ENCODE results near the gene KRT33B.
"Not testable (repeated sequence)": the region's sequence is repeated elsewhere in the genome, so short reads cannot be mapped to it uniquely, and the experiment has no call there.

Gene KRT33B

GRCh38 chr17:41387670-41388069 is 18.1 kb upstream of the KRT33B start:
- no peak for TF ChIP-seq CTCF (conservative IDR thresholded peaks at IDR 0.05; ENCODE audit: low read depth, low read length)
- no peak overlapping the region for H3K4me2 ChIP-seq
- no peaks in the 10 kb centered on the region for H3K27me3 ChIP-seq (ENCODE audit: insufficient read depth, low read depth)

GRCh38 chr17:41386227-41386626 is 16.6 kb upstream of the KRT33B start:
- no peak for TF ChIP-seq CTCF (conservative IDR thresholded peaks at IDR 0.05; ENCODE audit: low read depth, low read length)
- Histone ChIP-seq H3K4me3 (IDR thresholded peaks at IDR 0.05; ENCODE audit: insufficient read depth, low read depth, low read length) (no peak overlapping the region), H3K27me3 (ENCODE audit: insufficient read depth, low read depth) (no peaks in the 10 kb centered on the region), H3K27ac (no peak overlapping the region), H2AFZ (ENCODE audit: low read depth) (no peak overlapping the region), H3K9ac (no peak overlapping the region), H3K79me2 (ENCODE audit: insufficient read depth, low read depth) (no peaks in the 10 kb centered on the region), H3K4me1 (ENCODE audit: low read depth, poor library complexity, severe bottlenecking) (no peaks in the 10 kb centered on the region), H3K36me3 (ENCODE audit: insufficient read depth) (no peaks in the 10 kb centered on the region), H3K4me2 (no peak overlapping the region), H4K20me1 (ENCODE audit: insufficient read depth) (no peaks in the 10 kb centered on the region)

More at GRCh38 chr17:41387670-41388069, 18.1 kb upstream of the KRT33B start:
- H3K79me2 ChIP-seq (ENCODE audit: insufficient read depth, low read depth) = no peaks in the 10 kb centered on the region
- H4K20me1 ChIP-seq (ENCODE audit: insufficient read depth) = no peaks in the 10 kb centered on the region
- no peak overlapping the region for H3K4me3 ChIP-seq (IDR thresholded peaks at IDR 0.05; ENCODE audit: insufficient read depth, low read depth, low read length)
- no peak overlapping the region for H2AFZ ChIP-seq (ENCODE audit: low read depth)
- no peaks in the 10 kb centered on the region for H3K4me1 ChIP-seq (ENCODE audit: low read depth, poor library complexity, severe bottlenecking)
- no peak overlapping the region for H3K9ac ChIP-seq
- no peak overlapping the region for H3K27ac ChIP-seq
- no peaks in the 10 kb centered on the region for H3K36me3 ChIP-seq (ENCODE audit: insufficient read depth)

- no peak overlapping the region for H3K9ac ChIP-seq
- no peaks in the 10 kb centered on the region for H3K36me3 ChIP-seq (ENCODE audit: insufficient read depth)
- no peak overlapping the region for H2AFZ ChIP-seq (ENCODE audit: low read depth)
- no peaks in the 10 kb centered on the region for H3K27me3 ChIP-seq (ENCODE audit: insufficient read depth, low read depth)
- H3K4me3 ChIP-seq (IDR thresholded peaks at IDR 0.05; ENCODE audit: insufficient read depth, low read depth, low read length) = no peak overlapping the region
- no peaks in the 10 kb centered on the region for H3K4me1 ChIP-seq (ENCODE audit: low read depth, poor library complexity, severe bottlenecking)
- no peak overlapping the region for H3K4me2 ChIP-seq
- no peak overlapping the region for H3K27ac ChIP-seq
- H3K79me2 ChIP-seq (ENCODE audit: insufficient read depth, low read depth) = no peaks in the 10 kb centered on the region
- TF ChIP-seq CTCF (conservative IDR thresholded peaks at IDR 0.05; ENCODE audit: low read depth, low read length) = no peak
- H4K20me1 ChIP-seq (ENCODE audit: insufficient read depth) = no peaks in the 10 kb centered on the region
These were observed 14.1 kb upstream of the KRT33B start for GRCh38 chr17:41383690-41384089.

GRCh38 chr17:41382394-41382793 is 12.8 kb upstream of the KRT33B start:
- H3K27ac ChIP-seq = no peak overlapping the region
- H3K9ac ChIP-seq = no peak overlapping the region
- H3K4me1 ChIP-seq (ENCODE audit: low read depth, poor library complexity, severe bottlenecking) = no peaks in the 10 kb centered on the region
- no peaks in the 10 kb centered on the region for H4K20me1 ChIP-seq (ENCODE audit: insufficient read depth)
- no peak for TF ChIP-seq CTCF (conservative IDR thresholded peaks at IDR 0.05; ENCODE audit: low read depth, low read length)
- H3K79me2 ChIP-seq (ENCODE audit: insufficient read depth, low read depth) = no peaks in the 10 kb centered on the region
- H2AFZ ChIP-seq (ENCODE audit: low read depth) = no peak overlapping the region
- no peak overlapping the region for H3K4me3 ChIP-seq (IDR thresholded peaks at IDR 0.05; ENCODE audit: insufficient read depth, low read depth, low read length)
- H3K4me2 ChIP-seq = no peak overlapping the region
- H3K27me3 ChIP-seq (ENCODE audit: insufficient read depth, low read depth) = no peaks in the 10 kb centered on the region
- H3K36me3 ChIP-seq (ENCODE audit: insufficient read depth) = no peaks in the 10 kb centered on the region

GRCh38 chr17:41381943-41382342 is 12.3 kb upstream of the KRT33B start, which contains the start of gene KRT34:
Gene KRT34 (minus strand): TSS chr17:41382306. CDS start chr17:41382246, 60 bp downstream.
- not testable (repeated sequence) for H3K4me3 ChIP-seq (IDR thresholded peaks at IDR 0.05; ENCODE audit: insufficient read depth, low read depth, low read length); H3K9ac ChIP-seq; H3K79me2 ChIP-seq (ENCODE audit: insufficient read depth, low read depth); H3K4me2 ChIP-seq; H3K27me3 ChIP-seq (ENCODE audit: insufficient read depth, low read depth); H2AFZ ChIP-seq (ENCODE audit: low read depth); H4K20me1 ChIP-seq (ENCODE audit: insufficient read depth); H3K27ac ChIP-seq; H3K4me1 ChIP-seq (ENCODE audit: low read depth, poor library complexity, severe bottlenecking); H3K36me3 ChIP-seq (ENCODE audit: insufficient read depth)

GRCh38 chr17:41380091-41380490 is 10.5 kb upstream of the KRT33B start:
- H3K27me3 ChIP-seq (ENCODE audit: insufficient read depth, low read depth); H3K4me2 ChIP-seq; H3K36me3 ChIP-seq (ENCODE audit: insufficient read depth); H3K9ac ChIP-seq; H3K4me1 ChIP-seq (ENCODE audit: low read depth, poor library complexity, severe bottlenecking); H3K79me2 ChIP-seq (ENCODE audit: insufficient read depth, low read depth); H2AFZ ChIP-seq (ENCODE audit: low read depth); H4K20me1 ChIP-seq (ENCODE audit: insufficient read depth); H3K4me3 ChIP-seq (IDR thresholded peaks at IDR 0.05; ENCODE audit: insufficient read depth, low read depth, low read length); H3K27ac ChIP-seq: not testable (repeated sequence)
